DMS53 treated with DMSO at 0.1 percent for 48 hours (cell line): ENCODE results near the gene ACBD7.

Source experiments
- DNase-seq: peaks from one replicate; lab custom pipeline; 2025; ENCODE audit not compliant: unreplicated experiment; lab: John Stamatoyannopoulos, UW

Gene ACBD7

DNA sequence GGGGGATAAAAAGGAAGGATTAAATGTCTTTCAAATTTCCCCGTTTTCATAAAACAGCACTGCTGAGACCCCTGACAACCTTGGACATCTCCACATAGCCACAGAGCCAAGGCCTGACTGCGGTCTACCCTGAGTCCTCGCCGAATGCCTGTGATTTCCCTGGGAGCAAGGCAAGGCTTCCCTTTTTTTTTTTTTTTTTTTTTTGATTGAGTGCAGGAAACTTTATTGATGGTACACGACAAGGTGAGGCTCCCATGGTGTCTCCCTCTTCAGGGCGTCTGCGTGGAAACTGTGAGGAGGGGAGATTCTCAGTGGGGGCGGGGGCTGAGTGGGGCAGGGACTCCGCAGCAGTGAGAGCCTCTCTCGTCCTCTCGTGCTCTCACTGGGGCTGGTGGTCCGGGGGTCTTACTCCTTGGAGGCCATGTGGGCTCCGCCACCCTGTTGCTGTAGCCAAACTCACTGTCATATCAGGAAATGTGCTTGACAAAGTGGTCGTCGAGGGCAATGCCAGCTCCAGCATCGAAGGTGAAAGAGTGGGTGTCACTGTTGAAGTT is 4.4 kb upstream of the ACBD7 start:
- DNase-seq = no peak

- DNase-seq = no peak
These were observed 2.8 kb upstream of the ACBD7 start for GRCh38 chr10:15091418-15091817.

- DNase-seq = no peak
These were observed 4.1 kb downstream of the ACBD7 start for GRCh38 chr10:15084502-15084922.

DNA sequence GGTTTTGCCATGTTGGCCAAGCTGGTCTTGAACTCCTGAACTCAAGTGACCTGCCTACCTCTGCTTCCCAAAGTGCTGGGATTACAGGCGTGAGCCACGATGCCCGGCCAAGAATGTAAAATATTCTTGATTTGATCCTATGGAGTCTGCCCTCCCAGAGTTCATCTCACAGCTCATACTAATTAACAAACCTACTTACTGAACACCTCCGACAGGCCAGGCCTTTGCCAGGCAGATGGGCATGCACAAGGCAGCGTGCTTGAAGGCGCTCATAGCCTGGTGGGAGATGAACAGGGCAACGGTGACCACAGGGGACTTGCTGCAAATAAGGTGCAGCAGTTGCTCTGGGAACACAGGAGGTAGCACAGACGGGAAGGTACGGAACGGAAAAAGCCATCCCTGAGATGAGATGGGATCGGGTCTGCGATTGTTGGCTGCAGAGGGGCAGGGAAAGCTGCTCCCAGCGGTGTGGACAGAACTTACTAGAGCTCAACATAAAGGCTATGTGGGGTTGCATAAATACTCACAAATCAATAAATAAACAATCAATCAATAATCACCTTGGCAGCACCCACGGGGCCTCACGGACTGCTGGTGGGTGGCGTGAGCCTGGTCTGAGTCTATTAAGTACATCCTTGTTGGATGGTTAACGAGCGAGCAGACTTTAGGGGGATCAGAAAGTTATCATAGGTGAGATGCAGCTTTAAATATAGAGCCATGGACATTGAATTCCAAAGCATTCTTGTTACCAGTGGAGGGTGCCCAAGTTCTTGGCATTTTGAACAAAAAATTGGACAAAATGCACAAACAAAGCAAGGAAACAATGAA is 4.7 kb downstream of the ACBD7 start:
- no peak for DNase-seq

- no peak for DNase-seq
These were observed 13.2 kb downstream of the ACBD7 start for GRCh38 chr10:15075421-15075820.

DNA sequence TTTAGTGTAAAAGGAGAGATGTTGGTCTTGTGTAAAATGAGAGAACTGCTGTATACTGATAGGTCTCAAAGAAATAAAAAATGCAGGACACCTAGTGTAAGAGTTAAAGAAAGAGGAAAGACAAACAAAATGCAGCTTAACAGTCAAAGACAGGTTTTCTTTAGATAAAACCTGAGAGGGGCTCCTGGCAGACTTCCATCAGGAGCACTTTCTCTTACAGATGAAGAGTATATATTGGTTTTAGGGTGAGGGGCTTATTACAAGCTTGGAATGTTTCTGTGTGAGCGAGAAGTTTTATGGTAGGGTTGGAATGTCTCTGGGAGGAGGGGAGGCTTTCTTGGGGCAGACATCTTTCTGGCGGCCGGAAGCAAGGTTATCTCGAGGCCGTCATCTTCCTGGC is 16.2 kb downstream of the ACBD7 start:
- no peak for DNase-seq

DNA sequence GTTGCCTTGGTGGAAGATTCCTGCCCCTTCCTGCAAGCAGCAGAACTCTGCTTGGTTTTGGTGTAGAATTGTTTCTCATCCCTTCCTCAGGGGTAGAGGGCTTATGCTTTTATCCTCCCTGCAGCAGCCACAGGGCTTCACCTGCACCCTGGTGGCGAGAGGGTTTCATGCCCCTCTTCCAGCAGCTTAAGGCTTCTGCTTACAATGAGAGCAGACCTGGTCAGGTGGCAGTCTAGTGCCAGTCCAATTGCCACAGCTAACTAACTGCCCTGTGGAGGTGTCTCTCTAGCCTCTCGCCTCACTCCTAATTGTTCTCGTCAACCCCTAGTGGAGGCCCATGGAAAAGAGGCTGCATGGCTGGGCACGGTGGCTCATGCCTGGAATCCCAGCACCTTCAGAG is 19.3 kb downstream of the ACBD7 start:
- no peak for DNase-seq

GRCh38 chr10:15068802-15069201 is 19.8 kb downstream of the ACBD7 start:
- no peak for DNase-seq

- DNase-seq = no peak
These were observed 21.4 kb downstream of the ACBD7 start for GRCh38 chr10:15067154-15067553.

DNA sequence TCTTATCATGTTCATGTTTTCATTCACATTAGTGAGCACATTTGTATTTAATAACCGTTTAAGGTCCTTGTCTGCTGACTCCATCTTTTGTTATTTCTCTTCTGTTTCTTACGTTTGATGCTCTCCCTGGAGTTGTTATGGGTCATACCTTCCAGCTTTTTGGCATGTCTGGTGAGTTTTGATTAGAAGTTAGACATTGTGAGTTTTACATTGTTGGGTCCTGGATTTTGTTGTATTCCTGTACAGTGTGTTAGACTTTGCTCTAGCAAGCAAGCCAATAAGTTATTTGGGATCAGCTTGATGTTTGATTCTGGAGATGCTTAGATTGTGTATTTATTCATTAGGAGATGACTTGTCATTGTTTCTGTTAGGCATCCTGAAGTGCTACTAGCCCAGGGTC is 27.9 kb downstream of the ACBD7 start:
- no peak for DNase-seq

- DNase-seq = no peak
These were observed 28.7 kb downstream of the ACBD7 start for GRCh38 chr10:15059914-15060313.

- no peak for DNase-seq
These were observed 29.9 kb downstream of the ACBD7 start for GRCh38 chr10:15058689-15059088.

DNA sequence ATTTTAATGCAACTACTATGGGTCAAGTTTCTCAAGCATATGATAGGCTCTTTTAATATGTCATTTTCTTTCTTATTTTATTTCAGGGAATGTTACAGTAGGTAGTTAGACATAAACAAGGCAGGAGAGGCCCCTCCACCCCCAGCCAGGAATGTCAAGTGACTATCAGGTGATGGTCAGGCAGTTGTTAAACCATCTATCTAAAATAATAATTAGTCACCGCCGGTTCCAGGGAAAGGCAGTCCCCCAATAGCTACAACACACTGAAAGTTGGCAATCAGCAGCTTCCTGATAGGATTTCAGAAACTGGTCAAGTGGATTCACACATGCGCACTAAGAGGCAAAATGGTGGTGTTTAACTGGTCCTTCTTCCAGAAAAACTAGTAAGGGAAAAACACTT is 35.5 kb downstream of the ACBD7 start:
- no peak for DNase-seq

GRCh38 chr10:15052121-15052520 is 36.5 kb downstream of the ACBD7 start:
- DNase-seq = no peak

DNA sequence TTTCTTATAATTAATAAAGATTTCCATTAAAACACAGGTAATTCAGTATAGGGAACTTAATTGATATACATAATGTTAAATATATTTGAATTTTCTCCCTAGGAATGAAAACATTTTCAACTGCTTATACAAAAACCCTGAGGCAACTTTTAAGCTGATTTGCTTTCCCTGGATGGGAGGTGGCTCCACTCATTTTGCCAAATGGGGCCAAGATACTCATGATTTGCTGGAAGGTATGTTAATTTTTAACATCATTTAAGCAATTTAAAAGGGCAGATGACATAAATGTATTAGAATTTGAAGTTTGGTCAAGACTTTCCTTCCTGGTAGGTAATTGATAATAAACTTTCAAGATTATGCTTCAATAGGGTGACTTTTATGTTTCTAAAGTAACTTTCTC is 39.0 kb downstream of the ACBD7 start:
- DNase-seq = no peak

DNA sequence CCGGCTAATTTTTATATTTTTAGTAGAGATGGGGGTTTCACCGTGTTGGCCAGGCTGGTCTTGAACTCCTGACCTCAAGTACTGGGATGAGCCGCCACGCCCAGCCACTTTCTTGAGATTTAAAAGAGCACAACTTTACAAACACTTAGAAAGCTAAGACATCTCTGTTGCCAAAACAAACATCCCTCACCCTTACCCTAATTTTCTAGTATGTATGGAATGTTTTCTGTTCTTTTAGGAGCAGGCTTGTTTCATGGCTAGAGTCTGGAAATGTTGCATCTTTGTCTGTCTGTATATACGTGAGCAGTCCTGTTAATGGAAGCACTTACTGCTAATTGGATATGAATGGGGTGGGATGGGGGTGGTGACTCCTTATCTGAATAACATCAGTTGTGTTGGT is 42.0 kb downstream of the ACBD7 start:
- DNase-seq = no peak

DNA sequence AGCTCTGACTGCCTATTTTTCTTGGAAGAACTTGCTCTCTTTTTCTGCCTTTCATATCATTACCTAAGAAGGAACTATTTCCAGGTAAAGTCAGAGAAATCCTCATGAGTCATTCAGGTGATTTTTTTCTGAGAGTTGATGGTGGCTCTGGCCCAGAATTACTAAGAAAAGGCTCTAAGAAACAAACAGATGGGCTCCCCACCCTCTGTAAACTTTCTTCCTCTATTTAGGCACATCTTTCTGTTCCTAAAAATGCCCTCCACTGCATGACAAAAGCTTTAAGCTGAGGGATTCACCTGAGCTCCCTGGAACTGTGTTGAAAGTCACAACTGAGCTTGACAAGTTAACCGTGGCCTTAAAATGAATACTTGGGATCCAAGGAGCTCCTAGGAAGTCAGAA is 43.2 kb downstream of the ACBD7 start:
- no peak for DNase-seq

- no peak for DNase-seq
These were observed 44.9 kb downstream of the ACBD7 start, which contains the start of gene OLAH for GRCh38 chr10:15043674-15044073. Gene OLAH (plus strand): TSS chr10:15043943. CDS start chr10:15047289, 3,346 bp downstream.

DNA sequence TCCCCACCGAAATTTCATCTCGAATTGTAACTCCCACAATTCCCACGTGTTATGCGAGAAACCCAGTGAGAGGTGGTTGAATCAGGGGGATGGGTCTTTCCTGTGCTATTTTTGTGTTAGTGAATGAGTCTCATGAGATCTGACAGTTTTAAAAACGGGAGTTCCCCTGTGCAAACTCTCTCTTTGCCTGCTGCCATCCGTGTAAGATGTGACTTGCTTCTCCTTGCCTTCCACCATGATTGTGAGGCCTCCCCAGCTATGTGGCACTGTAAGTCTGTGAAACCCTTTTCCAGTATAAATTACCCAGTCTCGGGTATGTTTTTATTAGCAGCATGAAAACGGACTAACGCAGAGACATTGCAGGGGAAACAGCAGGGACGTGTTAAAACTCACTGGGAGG is 50.2 kb downstream of the ACBD7 start:
- DNase-seq = no peak

DNA sequence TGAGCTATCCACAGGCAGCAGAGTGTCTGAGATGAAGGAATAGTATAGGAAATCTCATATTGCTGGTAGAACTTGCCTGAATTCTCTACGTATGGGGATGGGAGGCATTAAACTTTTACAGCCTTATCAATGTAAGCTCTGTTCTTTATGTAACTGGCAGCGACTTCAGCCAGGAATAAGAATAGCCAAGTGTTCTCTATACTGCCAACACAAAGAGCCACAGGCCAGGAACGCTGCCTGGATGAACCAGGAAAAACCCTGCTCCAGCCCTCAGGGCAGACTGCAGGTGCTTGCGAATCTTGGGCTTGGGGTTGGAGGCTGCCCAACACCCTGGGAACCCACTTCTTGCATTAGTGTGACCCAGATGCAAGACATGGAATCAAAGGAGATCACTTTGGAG is 50.9 kb downstream of the ACBD7 start:
- no peak for DNase-seq

- no peak for DNase-seq
These were observed 52.9 kb downstream of the ACBD7 start for GRCh38 chr10:15035385-15036301.

DNA sequence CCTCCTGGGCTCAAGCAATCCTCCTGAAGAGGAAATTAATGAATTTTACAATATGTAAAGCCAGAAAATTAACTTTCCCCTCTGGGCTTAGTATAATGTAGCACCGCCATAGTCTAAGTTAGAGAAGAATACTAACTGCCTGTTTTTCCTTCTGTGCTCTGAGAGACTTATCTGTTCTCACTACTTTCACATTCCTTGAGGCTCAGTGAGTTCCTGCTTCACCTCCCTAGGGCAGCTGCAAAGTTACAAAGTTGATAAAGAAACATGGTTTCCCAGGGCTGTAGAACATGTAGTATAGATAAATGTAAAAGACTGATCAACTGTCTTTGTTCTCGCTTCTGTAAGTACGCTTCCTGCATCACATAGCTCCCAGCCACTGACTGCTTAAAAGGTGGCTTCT is 60.8 kb downstream of the ACBD7 start:
- no peak for DNase-seq
